Measurements from ENCODE around the gene RNF112. TPM values are rescaled to one million over a fixed set of nuclear protein-coding genes. Genes with fewer than 3 reads are reported as not detected.

The RNF112 gene
- total and polyA plus RNA-seq, 2 of the 8 experiments (the other 6 are each of a cell fraction or from before 2014, with no cell fraction given), result 1.1 to 2.2 TPM

DNA sequence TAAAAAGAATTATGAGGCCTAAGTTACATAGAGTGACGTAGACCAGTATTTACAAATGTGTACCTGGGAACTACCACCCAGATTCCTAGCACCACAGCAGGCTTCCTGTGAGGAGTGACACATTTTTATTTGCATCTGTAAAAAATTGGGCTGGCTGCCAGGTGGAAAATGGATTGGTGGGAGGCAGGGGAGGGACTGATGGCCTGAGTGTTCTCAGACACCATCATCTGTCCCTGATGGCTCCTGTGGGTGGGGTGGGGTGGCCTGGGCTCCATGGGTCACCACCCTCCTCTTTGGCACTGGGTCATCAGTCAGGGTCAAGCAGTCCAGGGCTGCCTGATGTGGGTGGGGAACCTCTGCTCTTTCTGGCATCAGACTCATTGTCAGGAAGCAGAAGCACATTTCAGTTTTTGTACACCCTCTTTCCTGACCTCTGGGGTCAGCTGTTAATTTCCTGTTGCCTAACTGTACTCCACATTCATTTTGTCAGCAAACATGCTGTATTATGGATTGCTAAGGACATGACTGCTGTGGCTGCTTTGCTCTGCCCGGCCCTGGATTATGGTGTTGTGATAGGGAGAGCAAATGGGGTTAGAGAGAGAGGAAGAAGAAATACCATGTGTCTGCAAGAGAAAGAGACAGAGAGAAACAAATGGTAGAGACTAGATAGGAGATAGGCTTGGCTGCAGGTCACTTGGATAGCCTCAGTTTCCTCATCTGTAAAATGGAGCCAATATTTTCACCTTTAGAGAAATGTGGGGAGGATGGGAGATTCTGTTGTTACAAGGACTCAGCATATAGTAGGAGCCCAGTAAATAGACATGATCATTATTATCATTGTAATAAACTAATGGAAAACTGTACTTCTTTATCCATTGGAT is 12.5 kb upstream of the RNF112 start:
- Histone ChIP-seq H3K4me2 (ENCODE audit: insufficient read depth in 1 of 2, low read depth in 2 of 2, low read length in 2 of 2) (no peak overlapping the region), H3K4me1 (replicated peaks in 1 of 4; ENCODE audit: control insufficient read depth in 3 of 4, insufficient read depth in 4 of 4, low read length in 3 of 4) (peaks cover 2 to 9% (median 5%) of the 10 kb centered on the region in 4 experiments; a peak in 6 of 7 replicates), H3K79me1 (ENCODE audit: low read depth, low read length) (no peaks in the 10 kb centered on the region), H3K36me3 (ENCODE audit: control insufficient read depth in 2 of 4, insufficient read depth in 4 of 4, low read length in 3 of 4) (no peaks in the 10 kb centered on the region), H2AK5ac (ENCODE audit: low read depth, low read length) (no peak overlapping the region; the same call in 1 of the 2 replicates), H3K18ac (ENCODE audit: extremely low read depth, low read length) (no peak overlapping the region), H4K20me1 (replicated peaks in 1 of 2; ENCODE audit: control insufficient read depth in 1 of 2, insufficient read depth in 2 of 2, low read length in 2 of 2) (no peaks in the 10 kb centered on the region), H4K8ac (ENCODE audit: extremely low read depth, insufficient read depth, low read length) (no peak overlapping the region), H3K4ac (replicated peaks; ENCODE audit: insufficient read length, low read depth, low read length) (no peak overlapping the region), H3K14ac (ENCODE audit: insufficient read length) (no peak overlapping the region), H4K91ac (replicated peaks; ENCODE audit: insufficient read length, low read length) (peak overlapping the region; percentile 76), H3K23ac (ENCODE audit: insufficient read length) (no peak overlapping the region), H2BK12ac (ENCODE audit: low read depth, low read length) (peak overlapping the region; percentile 71; the same call in 1 of the 2 replicates), H2BK20ac (ENCODE audit: low read length) (peak overlapping the region; percentile 9; the same call in 1 of the 2 replicates), H2BK120ac (replicated peaks; ENCODE audit: low read depth, low read length) (no peak overlapping the region), H2AFZ (ENCODE audit: low read length) (no peak overlapping the region), H3K79me2 (ENCODE audit: control insufficient read depth in 1 of 2, insufficient read depth in 2 of 2, low read length in 2 of 2) (no peaks in the 10 kb centered on the region), H2BK15ac (ENCODE audit: low read length) (peak overlapping the region; percentile 25; the same call in 1 of the 2 replicates), H3K27ac (ENCODE audit: low read depth, low read length) (no peak overlapping the region), H3K9me3 (ENCODE audit: insufficient read depth in 2 of 2, low read depth in 1 of 2, low read length in 1 of 2) (no peaks in the 10 kb centered on the region), H3K27me3 (replicated peaks in 1 of 4; ENCODE audit: control insufficient read depth in 3 of 4, extremely low read depth in 1 of 4, insufficient read depth in 3 of 4, low read length in 3 of 4) (no peaks in the 10 kb centered on the region), H3K9ac (replicated peaks in 1 of 4; ENCODE audit: extremely low read depth in 1 of 4, low read depth in 3 of 4, low read length in 3 of 4) (no peak overlapping the region), H3K56ac (replicated peaks; ENCODE audit: insufficient read length, low read depth, low read length) (no peak overlapping the region), H4K5ac (ENCODE audit: insufficient read length, low read depth, low read length) (no peak overlapping the region), H3K23me2 (ENCODE audit: low read depth, low read length) (no peaks in the 10 kb centered on the region), H3K4me3 (ENCODE audit: extremely low read depth in 1 of 4, insufficient read depth in 2 of 4, low read depth in 3 of 4, low read length in 4 of 4) (no peak overlapping the region), H2BK5ac (ENCODE audit: low read depth, low read length) (peak overlapping the region; percentile 56)
- CTCF ChIA-PET (ENCODE audit: partially characterized antibody), result interaction anchor here (0.7 to 3.1 kb wide), 14 partner anchors 10 to 363 kb away, joined by 3 to 19 read pairs (median 6); partner anchors contain the start of gene B9D1
- POLR2A ChIA-PET (ENCODE audit: partially characterized antibody), result interaction anchor here (1.0 to 1.3 kb wide), 3 partner anchors 8 to 20 kb away, joined by 3 to 5 read pairs (median 3); partner anchors contain the start of gene MAPK7
- 89% methylated on average over 2 of the region's 2 CpGs; no CpG with 5 or more reads in 1 of the 2 experiments for WGBS, 2 experiments (ENCODE audit: extremely low coverage in 1 of 2, insufficient coverage in 1 of 2, insufficient read length in 1 of 2, insufficient replicate concordance in 2 of 2, low coverage in 1 of 2, low lambda C conversion rate in 2 of 2, missing lambda C conversion rate in 1 of 2)
- FAIRE-seq (no peak), DNase-seq (ENCODE audit: low read depth in 1 of 2, low spot score in 2 of 2) (no peak)
- no peak for TF ChIP-seq FOSL1 (IDR thresholded peaks at IDR 0.05; ENCODE audit: insufficient read depth, low read depth, low read length)
- TF ChIP-seq KDM1A (IDR thresholded peaks at IDR 0.05; ENCODE audit: borderline replicate concordance, low read length), result no peak
- TF ChIP-seq CBX5 (IDR thresholded peaks at IDR 0.05; ENCODE audit: low read depth, low read length), result no peak
- TF ChIP-seq NANOG (IDR thresholded peaks at IDR 0.05; ENCODE audit: insufficient read depth, low read depth, low read length, poor library complexity, severe bottlenecking), result no peak
- TF ChIP-seq SAP30 (IDR thresholded peaks at IDR 0.05; ENCODE audit: insufficient read depth, insufficient replicate concordance, low read length), result no peak
- TF ChIP-seq GABPA (IDR thresholded peaks at IDR 0.05; ENCODE audit: borderline replicate concordance, insufficient read depth, low read length), result no peak
- TF ChIP-seq, protein P1, sequence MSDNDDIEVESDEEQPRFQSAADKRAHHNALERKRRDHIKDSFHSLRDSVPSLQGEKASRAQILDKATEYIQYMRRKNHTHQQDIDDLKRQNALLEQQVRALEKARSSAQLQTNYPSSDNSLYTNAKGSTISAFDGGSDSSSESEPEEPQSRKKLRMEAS (IDR thresholded peaks at IDR 0.05), result no peak
- no peak for TF ChIP-seq TBP (IDR thresholded peaks at IDR 0.05; ENCODE audit: low read depth, low read length)
- no peak for TF ChIP-seq CBX8 (IDR thresholded peaks at IDR 0.05; ENCODE audit: borderline replicate concordance, low read depth, low read length)
- no peak for TF ChIP-seq RFX5 (IDR thresholded peaks at IDR 0.05; ENCODE audit: borderline replicate concordance, low read depth, low read length)
- no peak for TF ChIP-seq POU5F1 (IDR thresholded peaks at IDR 0.05; ENCODE audit: low read depth, low read length)

Data from H1 (cell line).